Fibroblast of villous mesenchyme (primary cell): ENCODE data around the gene FGF3. TPM values are rescaled to one million over a fixed set of nuclear protein-coding genes. Genes with fewer than 3 reads are reported as not detected.
"Not testable (repeated sequence)": the region's sequence is repeated elsewhere in the genome, so short reads cannot be mapped to it uniquely, and the experiment has no call there.

Experiments used
- DNase-seq: peaks from one replicate; pipeline ENCODE4 v3.0.0-alpha.2; 2010; ENCODE audit warnings: low read depth
- H3K4me3 ChIP-seq: 2 replicates; pipeline ENCODE4 v1.5.1; 2011; ENCODE audit warnings: low read depth, mild to moderate bottlenecking, low read length
- CTCF ChIP-seq: IDR thresholded peaks from 2 replicates; pipeline ENCODE4 v1.5.1; 2012; ENCODE audit warnings: low read depth, mild to moderate bottlenecking, low read length; ENCODE audit not compliant: insufficient read depth
- total RNA-seq: library from RNA; depleted of rRNA; stranded (reverse); fragments of >200 nt; gene quantifications from 2 replicates; pipeline ENCODE4 v1.2.3, GENCODE V29; 2012

Gene FGF3
- total RNA-seq, 1 donor = not detected

GRCh38 chr11:69773626-69774353 is 45.4 kb downstream of the FGF3 start:
- no peak overlapping the region for H3K4me3 ChIP-seq
- TF ChIP-seq CTCF = no peak
- DNase-seq = no peak

GRCh38 chr11:69771466-69771865 is 47.8 kb downstream of the FGF3 start:
- DNase-seq = no peak
- TF ChIP-seq CTCF = no peak
- no peak overlapping the region for H3K4me3 ChIP-seq

GRCh38 chr11:69770540-69770939 is 48.7 kb downstream of the FGF3 start:
- peak; percentile 6 for TF ChIP-seq CTCF
- no peak for DNase-seq
- no peak overlapping the region for H3K4me3 ChIP-seq

- no peak overlapping the region for H3K4me3 ChIP-seq
- DNase-seq = no peak
- TF ChIP-seq CTCF = no peak
These were observed 53.7 kb downstream of the FGF3 start for GRCh38 chr11:69765498-69765995.

GRCh38 chr11:69764918-69765317 is 54.3 kb downstream of the FGF3 start:
- not testable (repeated sequence) for DNase-seq, H3K4me3 ChIP-seq

GRCh38 chr11:69760319-69760718 is 58.9 kb downstream of the FGF3 start:
- no peak overlapping the region for H3K4me3 ChIP-seq
- TF ChIP-seq CTCF = no peak
- DNase-seq = no peak

Other genes starting within 250 kb of the FGF3 start
- 351 and 365 TPM in 2 replicates for gene CCND1, start 178.3 kb downstream of the FGF3 start, total RNA-seq
- gene LTO1, start 144.1 kb downstream of the FGF3 start, total RNA-seq = 19.0 and 22.5 TPM in 2 replicates
- gene FGF19, start 115.4 kb downstream of the FGF3 start, total RNA-seq = not detected in 2 replicates
- not detected in 2 replicates for gene FGF4, start 44.1 kb downstream of the FGF3 start, total RNA-seq